NCI-H460 (cell line): ENCODE results near the gene PDE11A. TPM values are rescaled to one million over a fixed set of nuclear protein-coding genes. Genes with fewer than 3 reads are reported as not detected.
"Not testable (repeated sequence)": the region's sequence is repeated elsewhere in the genome, so short reads cannot be mapped to it uniquely, and the experiment has no call there.

ENCODE experiments used
- DNase-seq: peaks from one replicate; pipeline ENCODE4 v3.0.0-alpha.2; 2016; ENCODE audit warnings: low read depth; ENCODE audit errors: extremely low read depth
- polyA plus RNA-seq: library from polyadenylated mRNA; depleted of rRNA; stranded (reverse); fragments of >200 nt; gene quantifications from 2 replicates; pipeline ENCODE4 v1.2.3, GENCODE V29; 2014; cell fraction: nucleus; rRNA removed
- total RNA-seq: library from RNA; depleted of rRNA; stranded (reverse); fragments of >200 nt; shearing (Covaris generic); gene quantifications from 2 replicates; pipeline ENCODE4 v1.2.3, GENCODE V29; 2014; rRNA removed

The PDE11A gene
- 0.07 TPM in 1 of 2 replicates, not detected in the other for total RNA-seq
- 0.01 TPM in 1 of 2 replicates, not detected in the other for polyA plus RNA-seq

- peak; percentile 78 for DNase-seq
Observed at GRCh38 chr2:178072383-178073301, at the start of gene PDE11A. PDE11A (minus strand) TSS chr2:178072777; CDS start chr2:178072437, 340 bp downstream.

- no peak for DNase-seq
Observed at GRCh38 chr2:178119179-178119922, 46.8 kb upstream of the PDE11A start.

GRCh38 chr2:178117725-178118124 lies 45.1 kb upstream of the PDE11A start:
- no peak for DNase-seq

DNA sequence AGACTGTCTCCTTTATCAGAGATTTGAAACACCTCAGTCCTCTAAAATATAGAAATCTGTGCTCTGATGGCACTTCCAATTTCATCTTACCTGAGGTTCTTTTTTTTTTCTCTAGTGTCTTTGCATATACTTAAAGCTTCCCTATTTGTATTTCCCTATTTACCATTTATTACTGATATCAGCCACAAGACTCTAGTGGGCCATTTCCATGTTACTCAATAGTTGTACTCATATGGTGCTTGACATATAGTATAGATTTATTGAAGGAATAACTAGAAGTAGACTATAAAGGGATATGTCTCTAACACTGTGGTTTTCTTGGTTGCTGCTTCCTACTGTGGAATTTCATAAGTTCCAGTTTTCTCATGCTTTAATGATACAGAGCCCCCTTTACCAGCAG lies 42.7 kb upstream of the PDE11A start:
- no peak for DNase-seq

GRCh38 chr2:178114462-178114861 lies 41.9 kb upstream of the PDE11A start:
- DNase-seq: no peak

DNA sequence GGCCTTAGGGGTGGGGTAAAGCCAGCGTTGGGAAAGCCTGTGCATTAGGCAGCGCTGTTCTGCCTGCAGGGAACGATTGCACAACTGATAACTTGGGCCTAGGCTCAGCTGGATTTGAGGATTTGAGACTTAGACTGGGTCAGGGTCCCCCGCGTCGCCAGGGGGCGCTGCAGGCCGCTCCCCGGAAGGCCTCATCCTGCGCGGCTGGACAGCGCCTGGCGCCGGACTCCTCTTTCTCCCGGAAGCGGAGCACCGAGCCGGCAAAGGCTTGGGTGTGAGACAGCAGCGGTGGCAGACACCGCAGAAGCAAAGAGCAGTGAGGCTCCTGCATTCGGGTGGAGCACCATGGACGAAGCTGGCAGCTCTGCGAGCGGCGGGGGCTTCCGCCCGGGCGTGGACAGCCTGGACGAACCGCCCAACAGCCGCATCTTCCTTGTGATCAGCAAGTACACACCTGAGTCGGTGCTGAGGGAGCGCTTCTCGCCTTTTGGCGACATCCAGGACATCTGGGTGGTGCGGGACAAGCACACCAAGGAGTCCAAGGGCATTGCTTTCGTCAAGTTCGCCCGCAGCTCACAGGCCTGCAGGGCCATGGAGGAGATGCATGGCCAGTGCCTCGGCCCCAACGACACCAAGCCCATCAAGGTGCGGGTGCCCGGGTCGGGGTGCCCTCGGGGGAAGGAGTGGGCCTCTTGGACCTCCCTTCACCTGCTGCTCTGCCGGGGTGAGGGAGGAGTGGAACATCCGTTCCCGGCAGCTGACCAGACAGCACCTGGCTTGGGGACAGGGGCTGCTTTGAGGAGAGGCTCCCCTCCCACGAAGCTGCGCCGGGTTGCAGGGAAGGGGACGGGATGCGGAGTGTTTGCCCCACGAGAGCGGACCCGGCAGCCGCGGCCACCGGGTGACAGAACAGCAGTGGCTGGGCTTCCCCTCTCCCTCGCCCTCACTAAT lies 39.9 kb upstream of the PDE11A start, which contains the start of gene RBM45:
RBM45 (plus strand) TSS at position 236 of the 951 bp plus-strand sequence; CDS start at position 346, 110 bp downstream.
- DNase-seq: peak; percentile 89

DNA sequence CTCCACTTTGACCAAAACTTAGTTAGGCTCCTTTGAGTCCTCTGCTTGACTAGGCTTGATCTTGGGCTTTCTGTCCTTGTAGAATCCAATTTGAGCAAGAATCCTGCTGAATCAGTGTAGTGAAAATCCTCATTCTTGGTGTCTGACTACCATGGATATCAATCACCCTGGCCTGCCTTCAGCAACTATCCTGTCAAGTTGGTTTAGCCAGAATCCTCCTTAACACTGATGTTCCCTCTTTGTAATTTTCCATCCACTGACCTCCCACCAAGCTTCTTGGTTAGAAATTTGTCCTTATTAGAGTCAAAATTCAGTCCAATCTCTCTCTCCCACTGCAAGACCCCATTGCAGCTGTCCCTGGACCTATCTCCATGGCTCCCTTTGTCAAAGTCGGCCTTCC lies 39.2 kb upstream of the PDE11A start:
- DNase-seq: no peak

- no peak for DNase-seq
Observed at GRCh38 chr2:178110681-178111080, 38.1 kb upstream of the PDE11A start.

DNA sequence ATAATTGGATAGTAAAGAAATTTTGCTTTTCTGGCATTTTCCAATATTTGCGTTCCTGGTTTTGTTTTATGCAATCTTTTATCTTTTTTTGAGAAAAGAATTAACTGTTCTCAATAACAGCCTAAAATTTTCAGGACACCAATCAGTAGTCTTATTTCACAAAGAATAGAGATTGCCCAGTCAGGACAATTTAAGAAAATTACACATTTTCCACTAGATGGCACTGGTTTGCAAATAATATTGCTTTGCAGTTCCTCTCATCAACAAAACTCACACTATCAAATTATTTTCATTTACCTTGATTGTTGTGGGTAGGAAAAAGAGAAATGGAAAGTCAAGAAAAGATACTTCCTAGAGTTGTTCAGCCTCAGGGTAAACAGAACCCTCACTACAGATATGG lies 37.2 kb upstream of the PDE11A start:
- peak; percentile 48 for DNase-seq

GRCh38 chr2:178108176-178108575 lies 35.6 kb upstream of the PDE11A start:
- no peak for DNase-seq

- DNase-seq: no peak
Observed at GRCh38 chr2:178106053-178106452, 33.5 kb upstream of the PDE11A start.

DNA sequence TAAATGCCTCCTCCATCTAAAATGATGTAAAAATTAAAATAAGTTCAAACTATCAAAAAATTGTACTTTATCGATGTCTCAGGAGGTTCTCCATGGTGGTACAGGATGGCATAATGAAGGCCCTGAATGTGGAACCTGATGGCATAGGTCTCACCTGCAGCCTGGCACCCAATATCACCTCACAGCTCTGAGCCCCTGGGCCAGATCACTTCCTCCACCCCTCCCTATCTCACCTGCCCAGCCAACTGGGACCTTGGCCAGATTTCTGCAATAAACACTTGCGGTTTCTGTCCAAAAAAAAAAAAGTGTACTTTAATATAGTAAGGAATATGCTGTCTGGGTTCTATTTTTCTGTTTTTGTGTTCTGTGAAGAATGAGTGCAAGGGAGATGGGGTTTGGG lies 33.0 kb upstream of the PDE11A start:
- DNase-seq: no peak

- no peak for DNase-seq
Observed at GRCh38 chr2:178101321-178102079, 28.9 kb upstream of the PDE11A start.

DNA sequence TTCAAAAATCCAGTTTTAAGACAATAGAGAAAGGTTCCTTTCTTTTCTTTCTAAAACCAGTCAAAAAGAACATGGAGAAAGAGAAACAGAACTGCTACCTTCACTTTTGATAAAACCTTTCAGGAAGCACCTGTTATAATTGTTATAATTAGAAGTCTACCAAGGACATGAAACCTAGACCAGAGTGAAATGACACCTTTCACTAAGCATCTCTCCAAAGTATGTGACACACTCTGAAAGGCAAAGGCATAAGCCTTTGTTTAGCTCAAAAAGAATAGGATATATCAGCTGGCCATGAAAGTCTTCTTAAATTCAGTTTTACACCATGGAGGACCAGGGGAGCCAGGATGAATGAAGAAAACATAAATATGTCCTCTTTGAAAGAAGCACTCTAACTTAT lies 20.9 kb upstream of the PDE11A start:
- DNase-seq: no peak

DNA sequence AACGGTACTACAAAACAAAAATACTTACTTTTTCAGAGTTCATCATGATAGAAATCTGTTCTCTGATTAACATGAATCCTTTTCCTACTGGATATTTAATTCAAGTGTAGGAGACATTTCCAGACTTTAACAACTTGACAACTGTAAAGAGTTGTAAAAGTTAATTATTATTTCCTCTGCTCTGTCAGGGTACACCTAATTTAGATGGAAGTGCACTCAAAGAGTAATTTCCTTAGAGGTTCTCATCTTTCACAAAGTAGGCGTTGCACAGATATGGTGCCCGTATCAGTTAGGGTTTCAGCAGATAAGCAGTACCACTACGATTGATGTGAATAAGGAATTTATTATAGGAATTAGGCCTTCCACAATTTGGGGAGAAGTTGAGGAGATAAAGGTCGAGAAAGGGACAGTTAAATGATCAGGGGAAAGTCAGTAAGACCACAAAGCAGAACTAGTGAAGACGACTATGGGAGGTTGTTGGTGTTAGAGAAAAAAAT lies 16.2 kb upstream of the PDE11A start:
- DNase-seq: no peak

GRCh38 chr2:178084273-178084672 lies 11.7 kb upstream of the PDE11A start:
- no peak for DNase-seq

GRCh38 chr2:178082408-178083045 lies 9.9 kb upstream of the PDE11A start:
- no peak for DNase-seq

DNA sequence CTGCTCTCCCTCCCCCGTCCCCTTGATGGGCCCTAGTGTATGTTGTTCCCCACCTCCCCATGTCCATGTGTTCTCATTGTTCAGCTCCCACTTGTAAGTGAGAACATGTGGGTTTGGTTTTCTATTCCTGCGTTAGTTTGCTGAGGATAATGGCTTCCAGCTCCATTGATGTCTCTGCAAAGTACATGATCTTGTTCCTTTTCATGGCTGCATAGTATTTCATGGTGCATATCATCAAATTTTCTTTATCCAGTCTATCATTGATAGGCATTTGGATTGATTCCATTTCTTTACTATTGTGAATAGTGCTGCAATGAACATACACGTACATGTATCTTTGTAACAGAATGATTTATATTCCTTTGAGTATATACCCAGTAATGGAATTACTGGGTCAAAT lies 6.7 kb upstream of the PDE11A start:
- DNase-seq: not testable (repeated sequence)

DNA sequence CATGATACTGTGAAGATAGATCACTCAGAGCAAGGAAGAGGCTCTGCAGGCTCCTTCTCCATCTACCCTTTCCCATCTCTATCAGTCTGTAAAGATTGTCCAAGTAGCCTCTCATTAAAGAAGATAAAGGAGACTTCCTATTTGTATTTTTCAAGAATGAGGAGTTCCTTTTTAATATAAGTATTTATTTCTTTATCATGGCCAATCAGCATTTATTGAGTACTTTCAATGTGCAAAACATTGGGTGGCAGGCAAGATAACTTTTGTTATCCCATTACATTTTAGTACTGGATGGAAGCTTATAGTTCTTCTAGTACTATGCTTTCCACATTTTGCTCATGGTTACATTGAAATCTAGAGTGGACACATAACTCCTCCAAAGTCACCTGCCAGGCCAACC lies 3.6 kb upstream of the PDE11A start:
- DNase-seq: no peak
